MM.1S (cell line): ENCODE data around the gene NALCN.
A peak's percentile ranks its signal among the peaks of the same experiment; 100 is the strongest.

Source experiments
- DNase-seq: peaks from one replicate; pipeline ENCODE4 v3.0.0-alpha.2; 2015
- H2AFZ ChIP-seq: fragments of 300-600 bp; sonication (generic); 2 replicates; pipeline ENCODE4 v1.6.0; 2016; ENCODE audit warnings: antibody characterized with exemption, low read length
- H3F3A ChIP-seq: fragments of 300-600 bp; sonication (generic); 2 replicates; pipeline ENCODE4 v1.6.1; 2016; ENCODE audit warnings: mild to moderate bottlenecking, antibody characterized with exemption, low read length, moderate library complexity, mixed read lengths; ENCODE audit not compliant: insufficient read depth
- H3K27ac ChIP-seq: fragments of 300-600 bp; sonication (generic); 2 replicates; pipeline ENCODE4 v1.5.1; 2016; ENCODE audit warnings: mild to moderate bottlenecking, low read length
- H3K27me3 ChIP-seq: fragments of 300-600 bp; sonication (generic); replicated peaks from 2 replicates; pipeline ENCODE4 v1.6.0; 2016; ENCODE audit warnings: low read length; ENCODE audit not compliant: insufficient read depth
- H3K36me3 ChIP-seq: fragments of 300-600 bp; sonication (generic); replicated peaks from 2 replicates; pipeline ENCODE4 v1.6.1; 2016; ENCODE audit warnings: mild to moderate bottlenecking, low read length, mixed read lengths; ENCODE audit not compliant: insufficient read depth
- H3K4me1 ChIP-seq: fragments of 300-600 bp; sonication (generic); 2 replicates; pipeline ENCODE4 v1.6.1; 2016; ENCODE audit warnings: low read length, mixed read lengths
- H3K4me2 ChIP-seq: fragments of 300-600 bp; sonication (generic); 2 replicates; pipeline ENCODE4 v1.6.0; 2016; ENCODE audit warnings: low read depth, low read length
- H3K4me3 ChIP-seq: fragments of 300-600 bp; sonication (generic); 2 replicates; pipeline ENCODE4 v1.5.1; 2016; ENCODE audit warnings: low read length, mixed read lengths
- H3K79me2 ChIP-seq: fragments of 300-600 bp; sonication (generic); 2 replicates; pipeline ENCODE4 v1.6.1; 2016; ENCODE audit warnings: mixed run types, low read length, mixed read lengths
- H3K9ac ChIP-seq: fragments of 300-600 bp; sonication (generic); 2 replicates; pipeline ENCODE4 v1.6.1; 2016; ENCODE audit warnings: low read length, mixed read lengths
- H3K9me2 ChIP-seq: fragments of 300-600 bp; sonication (generic); replicated peaks from 2 replicates; pipeline ENCODE4 v1.6.1; 2016; ENCODE audit warnings: mild to moderate bottlenecking, low read length, mixed read lengths; ENCODE audit not compliant: insufficient read depth
- H3K9me3 ChIP-seq: fragments of 300-600 bp; sonication (generic); replicated peaks from 2 replicates; pipeline ENCODE4 v1.6.1; 2016; ENCODE audit warnings: mild to moderate bottlenecking, low read length, mixed read lengths; ENCODE audit not compliant: insufficient read depth
- H4K20me1 ChIP-seq: fragments of 300-600 bp; sonication (generic); 2 replicates; pipeline ENCODE4 v1.6.1; 2016; ENCODE audit warnings: mild to moderate bottlenecking, low read length, moderate library complexity, mixed read lengths; ENCODE audit not compliant: insufficient read depth
- EZH2 ChIP-seq: fragments of 300-600 bp; sonication (generic); optimal IDR thresholded peaks from 2 replicates; pipeline ENCODE3; 2017; ENCODE audit warnings: low read depth, mild to moderate bottlenecking, antibody characterized with exemption, low read length, mixed read lengths
- EZH2phosphoT487 ChIP-seq: fragments of 300-600 bp; sonication (generic); IDR thresholded peaks from 2 replicates; pipeline ENCODE4 v1.6.1; 2018; ENCODE audit warnings: antibody characterized with exemption, low read length
- TF ChIP-seq, protein P1 (sequence below): fragments of 300-600 bp; sonication (generic); IDR thresholded peaks from 2 replicates; pipeline ENCODE4 v1.5.1; 2016; ENCODE audit warnings: antibody characterized with exemption, low read length, mixed read lengths

The NALCN gene

DNA sequence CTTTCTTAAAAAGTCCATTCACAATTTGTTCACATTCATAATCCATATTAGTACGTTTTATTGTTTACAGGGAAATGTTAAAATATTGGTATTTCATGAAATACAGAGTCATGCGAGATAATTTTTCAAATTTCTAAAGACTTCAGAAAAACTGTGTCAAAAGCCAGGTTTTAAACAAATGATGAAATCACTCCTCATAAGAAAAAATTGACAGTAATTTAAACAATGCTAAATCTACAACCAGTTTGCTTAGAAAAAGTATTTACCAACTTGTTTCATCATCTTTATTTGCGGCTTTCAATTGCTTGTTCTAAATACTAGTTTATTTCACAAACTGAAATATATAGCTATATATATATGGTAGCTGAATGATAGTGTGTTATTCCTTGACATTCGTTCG, 1.2 kb upstream of the NALCN start:
- DNase-seq, result no peak
- Histone ChIP-seq H3K27ac (no peak overlapping the region), H3K36me3 (no peaks in the 10 kb centered on the region), H3K9me2 (no peaks in the 10 kb centered on the region), H3K4me1 (peaks cover 11% of the 10 kb centered on the region), H3K9me3 (no peaks in the 10 kb centered on the region), H3K27me3 (no peaks in the 10 kb centered on the region; the same call in 1 of the 2 replicates), H3K79me2 (peaks cover 3% of the 10 kb centered on the region; the same call in 1 of the 2 replicates), H4K20me1 (no peaks in the 10 kb centered on the region), H3K4me2 (no peak overlapping the region), H3K9ac (no peak overlapping the region), H3K4me3 (no peak overlapping the region), H3F3A (peaks cover 12% of the 10 kb centered on the region), H2AFZ (no peak overlapping the region)
- no peak for TF ChIP-seq EZH2

DNA sequence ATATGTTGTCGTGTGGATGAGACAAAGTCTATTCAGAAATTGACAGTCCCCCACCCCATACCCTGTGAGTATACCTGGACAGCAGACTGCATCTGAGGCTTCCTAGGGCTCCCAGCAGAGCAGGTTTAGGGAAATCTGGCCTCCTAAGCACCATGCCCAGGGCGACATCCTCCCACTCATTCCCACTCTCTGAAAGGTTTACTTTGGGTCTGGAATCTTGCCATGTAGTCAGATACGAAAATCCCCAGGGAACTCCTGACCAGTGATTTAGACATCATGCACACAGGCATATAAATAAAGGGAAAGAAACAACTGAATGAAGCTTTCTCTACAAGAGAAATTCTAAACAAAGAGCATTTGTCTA, 717 bp upstream of the NALCN start:
- Histone ChIP-seq H3K9me2 (no peaks in the 10 kb centered on the region), H3K9me3 (no peaks in the 10 kb centered on the region), H3K36me3 (no peaks in the 10 kb centered on the region), H4K20me1 (no peaks in the 10 kb centered on the region), H3K27ac (no peak overlapping the region), H3K4me3 (peak overlapping the region; percentile 87), H3K9ac (no peak overlapping the region), H2AFZ (no peak overlapping the region; the same call in 1 of the 2 replicates), H3K79me2 (peaks cover 3% of the 10 kb centered on the region; the same call in 1 of the 2 replicates), H3F3A (peaks cover 12% of the 10 kb centered on the region), H3K4me1 (peaks cover 11% of the 10 kb centered on the region), H3K4me2 (peak overlapping the region; percentile 99), H3K27me3 (no peaks in the 10 kb centered on the region; the same call in 1 of the 2 replicates)
- no peak for DNase-seq
- TF ChIP-seq EZH2phosphoT487 (no peak), EZH2 (no peak)
- TF ChIP-seq, protein P1, sequence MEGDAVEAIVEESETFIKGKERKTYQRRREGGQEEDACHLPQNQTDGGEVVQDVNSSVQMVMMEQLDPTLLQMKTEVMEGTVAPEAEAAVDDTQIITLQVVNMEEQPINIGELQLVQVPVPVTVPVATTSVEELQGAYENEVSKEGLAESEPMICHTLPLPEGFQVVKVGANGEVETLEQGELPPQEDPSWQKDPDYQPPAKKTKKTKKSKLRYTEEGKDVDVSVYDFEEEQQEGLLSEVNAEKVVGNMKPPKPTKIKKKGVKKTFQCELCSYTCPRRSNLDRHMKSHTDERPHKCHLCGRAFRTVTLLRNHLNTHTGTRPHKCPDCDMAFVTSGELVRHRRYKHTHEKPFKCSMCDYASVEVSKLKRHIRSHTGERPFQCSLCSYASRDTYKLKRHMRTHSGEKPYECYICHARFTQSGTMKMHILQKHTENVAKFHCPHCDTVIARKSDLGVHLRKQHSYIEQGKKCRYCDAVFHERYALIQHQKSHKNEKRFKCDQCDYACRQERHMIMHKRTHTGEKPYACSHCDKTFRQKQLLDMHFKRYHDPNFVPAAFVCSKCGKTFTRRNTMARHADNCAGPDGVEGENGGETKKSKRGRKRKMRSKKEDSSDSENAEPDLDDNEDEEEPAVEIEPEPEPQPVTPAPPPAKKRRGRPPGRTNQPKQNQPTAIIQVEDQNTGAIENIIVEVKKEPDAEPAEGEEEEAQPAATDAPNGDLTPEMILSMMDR, result no peak

GRCh38 chr13:101415358-101416174, 742 bp downstream of the NALCN start:
- H3K27me3 ChIP-seq, result no peaks in the 10 kb centered on the region; the same call in 1 of the 2 replicates
- H2AFZ ChIP-seq, result peak overlapping the region; percentile 72
- H3K4me1 ChIP-seq, result peaks cover 11% of the 10 kb centered on the region
- H3K79me2 ChIP-seq, result peaks cover 3% of the 10 kb centered on the region; the same call in 1 of the 2 replicates
- peak overlapping the region; percentile 63 for H3K4me3 ChIP-seq
- H3K4me2 ChIP-seq, result peak overlapping the region; percentile 96
- peak overlapping the region; percentile 70; the same call in 1 of the 2 replicates for H3K27ac ChIP-seq
- no peaks in the 10 kb centered on the region for H4K20me1 ChIP-seq
- H3K9me2 ChIP-seq, result no peaks in the 10 kb centered on the region
- H3K9ac ChIP-seq, result peak overlapping the region; percentile 40; the same call in 1 of the 2 replicates
- no peak for TF ChIP-seq EZH2phosphoT487
- TF ChIP-seq, protein P1, result no peak
- no peak for TF ChIP-seq EZH2
- no peaks in the 10 kb centered on the region for H3K36me3 ChIP-seq
- H3F3A ChIP-seq, result peaks cover 12% of the 10 kb centered on the region
- H3K9me3 ChIP-seq, result no peaks in the 10 kb centered on the region
- DNase-seq, result peak; percentile 84

DNA sequence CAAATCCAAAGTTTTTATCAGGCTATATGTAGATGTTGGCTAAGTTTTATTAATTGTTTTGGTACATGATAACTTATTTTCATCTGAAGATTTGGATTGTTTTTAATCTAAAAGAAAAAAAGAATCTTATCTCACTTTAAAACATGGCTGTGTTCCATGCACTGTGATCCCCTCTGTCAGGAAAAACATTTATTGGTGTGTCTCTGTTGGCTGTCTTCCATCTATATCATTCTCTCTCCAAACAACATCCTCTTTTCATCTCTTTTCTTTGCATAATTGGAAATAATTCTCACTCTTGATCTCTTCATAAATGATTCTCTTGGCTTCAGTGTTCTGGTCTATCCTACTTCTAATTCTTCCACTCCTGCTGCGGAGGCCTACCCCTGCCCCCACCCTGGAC, 4.2 kb downstream of the NALCN start:
- Histone ChIP-seq H3K9me2 (no peaks in the 10 kb centered on the region), H2AFZ (no peak overlapping the region), H3K4me3 (no peak overlapping the region), H3K36me3 (no peaks in the 10 kb centered on the region), H3K27ac (no peak overlapping the region), H3K9ac (no peak overlapping the region), H3K4me2 (no peak overlapping the region), H4K20me1 (no peaks in the 10 kb centered on the region), H3K9me3 (no peaks in the 10 kb centered on the region), H3K4me1 (peaks cover 6% of the 10 kb centered on the region), H3K27me3 (no peaks in the 10 kb centered on the region), H3K79me2 (peaks cover 3% of the 10 kb centered on the region; the same call in 1 of the 2 replicates), H3F3A (peaks cover 12% of the 10 kb centered on the region)
- no peak for DNase-seq
- TF ChIP-seq EZH2phosphoT487, result no peak
- TF ChIP-seq EZH2, result no peak
- TF ChIP-seq, protein P1, result no peak
